Hepatocyte (in vitro differentiated cells): Measurements from ENCODE around the gene AK3. TPM values are rescaled to one million over a fixed set of nuclear protein-coding genes. Genes with fewer than 3 reads are reported as not detected.
"Not testable (repeated sequence)": the region's sequence is repeated elsewhere in the genome, so short reads cannot be mapped to it uniquely, and the experiment has no call there.

Source experiments
- DNase-seq: peaks from one replicate; pipeline ENCODE4 v3.0.0-alpha.2; 2016; ENCODE audit warnings: low spot score
- H2AFZ ChIP-seq: fragments of 200-600 bp; sonication (generic); 2 replicates; pipeline ENCODE4 v1.6.0; 2016; ENCODE audit warnings: antibody characterized with exemption, mild to moderate bottlenecking
- H3K27ac ChIP-seq: fragments of 200-600 bp; sonication (generic); 2 replicates; pipeline ENCODE4 v1.5.1; 2016; ENCODE audit warnings: mild to moderate bottlenecking
- H3K27me3 ChIP-seq: fragments of 200-600 bp; sonication (generic); 2 replicates; pipeline ENCODE4 v1.6.1; 2016
- H3K36me3 ChIP-seq: fragments of 200-600 bp; sonication (generic); replicated peaks from 2 replicates; pipeline ENCODE4 v1.5.1; 2016; ENCODE audit warnings: low read depth; ENCODE audit not compliant: insufficient read depth
- H3K4me1 ChIP-seq: fragments of 200-600 bp; sonication (generic); 2 replicates; pipeline ENCODE4 v1.5.1; 2016; ENCODE audit warnings: mild to moderate bottlenecking, moderate library complexity; ENCODE audit not compliant: insufficient read depth
- H3K4me2 ChIP-seq: fragments of 200-600 bp; sonication (generic); 2 replicates; pipeline ENCODE4 v1.6.0; 2016
- H3K4me3 ChIP-seq: fragments of 200-600 bp; sonication (generic); 2 replicates; pipeline ENCODE4 v1.5.1; 2016; ENCODE audit warnings: mild to moderate bottlenecking
- H3K79me2 ChIP-seq: fragments of 200-600 bp; sonication (generic); 2 replicates; pipeline ENCODE4 v1.6.0; 2017; ENCODE audit warnings: mild to moderate bottlenecking
- H3K9me2 ChIP-seq: fragments of 200-600 bp; sonication (generic); replicated peaks from 2 replicates; pipeline ENCODE4 v1.6.0; 2017; ENCODE audit warnings: mild to moderate bottlenecking; ENCODE audit not compliant: insufficient read depth
- H3K9me3 ChIP-seq: fragments of 200-600 bp; sonication (generic); 2 replicates; pipeline ENCODE4 v1.5.1; 2016; ENCODE audit warnings: low read depth, mild to moderate bottlenecking
- H4K20me1 ChIP-seq: fragments of 200-600 bp; sonication (generic); 2 replicates; pipeline ENCODE4 v1.6.0; 2016; ENCODE audit warnings: mild to moderate bottlenecking; ENCODE audit not compliant: insufficient read depth, poor library complexity, severe bottlenecking
- EZH2 ChIP-seq: fragments of 200-600 bp; sonication (generic); IDR thresholded peaks from 2 replicates; pipeline ENCODE4 v1.6.1; 2016; ENCODE audit warnings: antibody characterized with exemption, mild to moderate bottlenecking, borderline replicate concordance
- EZH2phosphoT487 ChIP-seq: fragments of 200-600 bp; sonication (generic); IDR thresholded peaks from one replicate; pipeline ENCODE4 v1.6.1; 2018; ENCODE audit warnings: antibody characterized with exemption, mild to moderate bottlenecking, low read depth, moderate library complexity; ENCODE audit not compliant: unreplicated experiment, severe bottlenecking
- WGBS: methylation state at CpG from one replicate; pipeline ENCODE4 v1.1.6; 2016; ENCODE audit warnings: low lambda C conversion rate; ENCODE audit errors: missing lambda C conversion rate; 5-methylcytosine and 5-hydroxymethylcytosine counted together
- polyA plus RNA-seq: library from polyadenylated mRNA; unstranded; fragments of >200 nt; fragmentation: Nextera tagmentation; extraction: Ambion mirVana; gene quantifications from 2 replicates; pipeline ENCODE4 v1.2.1, GENCODE V29; 2016
- total RNA-seq: library from RNA; depleted of rRNA; stranded (reverse); fragments of >200 nt; gene quantifications from 2 replicates; pipeline ENCODE4 v1.2.3, GENCODE V29; 2014
- TF ChIP-seq, protein P1 (sequence below): fragments of 200-600 bp; sonication (generic); IDR thresholded peaks from 2 replicates; pipeline ENCODE4 v1.5.1; 2016; ENCODE audit warnings: antibody characterized with exemption, mild to moderate bottlenecking; ENCODE audit not compliant: poor library complexity

AK3 gene
- total and polyA plus RNA-seq, 2 experiments from 2014 or later, result 102 to 141 TPM

DNA sequence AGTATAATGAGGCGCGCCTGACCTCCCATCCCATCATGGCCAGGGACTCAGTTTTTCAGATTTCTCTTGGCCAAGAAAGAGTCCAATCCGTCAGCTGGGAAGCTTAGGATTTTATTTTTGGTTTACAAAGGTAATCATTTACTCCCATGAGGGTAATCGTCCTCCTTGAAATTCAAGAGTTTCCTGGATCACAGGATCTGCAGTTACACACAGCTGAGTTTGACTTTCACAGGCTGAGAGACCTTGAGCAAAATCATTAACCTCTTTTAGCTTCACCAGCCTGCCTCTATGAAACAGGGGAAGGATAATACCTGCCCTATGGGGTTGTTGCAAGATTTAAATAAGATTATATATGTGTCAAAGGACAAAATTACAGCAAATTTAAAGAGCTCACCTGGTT is 15.4 kb upstream of the AK3 start:
- Histone ChIP-seq H3K9me3 (no peaks in the 10 kb centered on the region), H3K4me1 (no peaks in the 10 kb centered on the region), H3K4me3 (no peak overlapping the region), H4K20me1 (no peaks in the 10 kb centered on the region), H3K79me2 (no peaks in the 10 kb centered on the region), H3K9me2 (no peaks in the 10 kb centered on the region), H3K27me3 (no peaks in the 10 kb centered on the region), H3K4me2 (no peak overlapping the region), H3K27ac (no peak overlapping the region), H3K36me3 (no peaks in the 10 kb centered on the region), H2AFZ (peak overlapping the region; percentile 45)
- TF ChIP-seq, protein P1, sequence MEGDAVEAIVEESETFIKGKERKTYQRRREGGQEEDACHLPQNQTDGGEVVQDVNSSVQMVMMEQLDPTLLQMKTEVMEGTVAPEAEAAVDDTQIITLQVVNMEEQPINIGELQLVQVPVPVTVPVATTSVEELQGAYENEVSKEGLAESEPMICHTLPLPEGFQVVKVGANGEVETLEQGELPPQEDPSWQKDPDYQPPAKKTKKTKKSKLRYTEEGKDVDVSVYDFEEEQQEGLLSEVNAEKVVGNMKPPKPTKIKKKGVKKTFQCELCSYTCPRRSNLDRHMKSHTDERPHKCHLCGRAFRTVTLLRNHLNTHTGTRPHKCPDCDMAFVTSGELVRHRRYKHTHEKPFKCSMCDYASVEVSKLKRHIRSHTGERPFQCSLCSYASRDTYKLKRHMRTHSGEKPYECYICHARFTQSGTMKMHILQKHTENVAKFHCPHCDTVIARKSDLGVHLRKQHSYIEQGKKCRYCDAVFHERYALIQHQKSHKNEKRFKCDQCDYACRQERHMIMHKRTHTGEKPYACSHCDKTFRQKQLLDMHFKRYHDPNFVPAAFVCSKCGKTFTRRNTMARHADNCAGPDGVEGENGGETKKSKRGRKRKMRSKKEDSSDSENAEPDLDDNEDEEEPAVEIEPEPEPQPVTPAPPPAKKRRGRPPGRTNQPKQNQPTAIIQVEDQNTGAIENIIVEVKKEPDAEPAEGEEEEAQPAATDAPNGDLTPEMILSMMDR, result no peak
- TF ChIP-seq EZH2 (no peak), EZH2phosphoT487 (no peak)
- WGBS, result 70% methylated on average over 4 of the region's 4 CpGs
- no peak for DNase-seq

DNA sequence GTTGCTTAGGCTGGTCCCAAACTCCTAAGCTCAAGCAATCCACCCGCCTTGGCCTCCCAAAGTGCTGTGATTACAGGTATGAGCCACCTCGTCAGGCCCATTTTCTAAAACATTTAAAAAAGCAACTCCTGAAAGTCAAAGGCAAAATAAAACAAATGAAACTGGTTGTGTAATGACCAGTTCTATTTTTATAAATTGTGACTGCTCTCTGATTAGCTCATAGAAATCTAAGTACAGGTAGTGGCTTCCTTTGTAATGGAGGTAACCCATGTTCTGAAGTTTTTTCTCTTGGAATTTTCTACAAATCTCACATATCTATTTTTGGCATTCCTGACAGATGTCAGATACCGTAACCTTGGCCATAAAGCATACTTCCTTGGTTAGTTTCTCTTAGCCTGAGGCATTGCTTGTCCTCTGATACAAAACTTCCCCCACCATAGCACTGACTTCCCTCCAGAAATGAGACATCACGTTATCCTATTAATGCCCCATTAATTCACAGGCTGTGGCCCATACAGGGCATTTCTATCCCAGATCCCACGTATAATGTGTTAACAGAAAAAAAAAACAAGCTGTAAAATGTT is 14.1 kb upstream of the AK3 start:
- no peak overlapping the region for H3K27ac ChIP-seq
- no peak for DNase-seq
- H3K4me1 ChIP-seq, result no peaks in the 10 kb centered on the region
- WGBS, result 62% methylated on average over 5 of the region's 5 CpGs
- H4K20me1 ChIP-seq, result no peaks in the 10 kb centered on the region
- TF ChIP-seq EZH2phosphoT487 (no peak), EZH2 (no peak)
- TF ChIP-seq, protein P1, result no peak
- no peak overlapping the region for H3K4me3 ChIP-seq
- H3K9me3 ChIP-seq, result no peaks in the 10 kb centered on the region
- no peaks in the 10 kb centered on the region for H3K9me2 ChIP-seq
- H3K36me3 ChIP-seq, result no peaks in the 10 kb centered on the region
- H3K27me3 ChIP-seq, result no peaks in the 10 kb centered on the region
- no peak overlapping the region for H2AFZ ChIP-seq
- no peaks in the 10 kb centered on the region for H3K79me2 ChIP-seq
- no peak overlapping the region for H3K4me2 ChIP-seq

DNA sequence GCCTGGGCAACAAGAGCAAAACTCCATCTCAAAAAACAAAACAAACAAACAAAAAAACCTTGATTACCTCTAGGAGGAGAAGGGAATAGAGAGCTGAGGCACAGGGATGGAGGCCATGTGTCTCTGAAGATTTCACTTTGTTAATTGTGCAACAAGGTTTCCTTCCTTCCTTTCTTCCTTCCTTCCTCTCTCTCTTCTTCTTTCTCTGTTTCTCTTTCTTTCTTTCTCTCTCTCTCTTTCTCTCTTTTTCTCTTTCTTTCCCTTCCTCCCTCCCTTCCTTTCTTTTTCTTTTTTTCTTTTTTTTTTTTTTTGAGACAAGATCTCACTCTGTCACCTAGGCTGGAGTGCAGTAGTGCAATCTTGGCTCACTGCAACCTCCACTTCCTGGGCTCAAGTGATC is 13.5 kb upstream of the AK3 start:
- not testable (repeated sequence) for H3K4me2 ChIP-seq, H4K20me1 ChIP-seq, H3K9me2 ChIP-seq, H3K27ac ChIP-seq, H3K27me3 ChIP-seq, H3K4me1 ChIP-seq, H3K79me2 ChIP-seq, DNase-seq, H3K36me3 ChIP-seq, H3K9me3 ChIP-seq, H2AFZ ChIP-seq, H3K4me3 ChIP-seq

DNA sequence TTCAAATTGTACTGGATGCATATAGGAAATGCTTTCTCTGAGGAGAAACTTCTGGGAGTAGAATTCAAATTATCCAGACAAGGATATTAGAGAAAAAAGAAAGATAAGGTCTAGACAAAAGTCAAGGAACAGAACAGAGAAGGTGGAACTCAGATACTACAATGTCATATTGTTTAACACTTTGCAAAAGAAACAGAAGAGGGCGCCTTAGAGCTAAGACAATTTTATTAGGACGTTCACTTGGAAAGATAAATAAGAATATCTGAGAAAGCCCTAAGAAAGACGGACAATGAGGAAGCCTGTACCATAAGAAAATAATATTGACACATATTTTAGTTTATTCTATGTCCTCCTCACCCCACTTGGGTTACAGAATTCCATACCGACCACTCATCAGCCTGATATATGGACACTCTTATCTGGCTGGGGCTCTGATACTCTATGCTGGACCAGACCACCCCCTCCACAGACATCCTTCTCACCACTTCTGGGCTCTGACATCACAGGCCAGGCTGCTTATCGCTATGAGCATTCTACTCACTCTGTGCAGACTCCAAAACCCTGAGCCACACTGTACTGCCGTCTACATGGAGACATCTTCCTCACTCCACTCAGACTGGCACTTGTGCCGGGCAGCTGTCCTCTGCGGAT is 9.1 kb upstream of the AK3 start:
- H3K4me2 ChIP-seq, result no peak overlapping the region
- H3K27me3 ChIP-seq, result no peaks in the 10 kb centered on the region
- H3K36me3 ChIP-seq, result no peaks in the 10 kb centered on the region
- 39% methylated on average over 8 of the region's 8 CpGs for WGBS
- no peaks in the 10 kb centered on the region for H3K9me2 ChIP-seq
- no peaks in the 10 kb centered on the region for H3K4me1 ChIP-seq
- H3K27ac ChIP-seq, result no peak overlapping the region
- no peaks in the 10 kb centered on the region for H4K20me1 ChIP-seq
- TF ChIP-seq EZH2phosphoT487, result no peak
- TF ChIP-seq, protein P1, result peak; percentile 57
- no peak overlapping the region for H2AFZ ChIP-seq
- H3K4me3 ChIP-seq, result no peak overlapping the region
- DNase-seq, result peak; percentile 58
- H3K79me2 ChIP-seq, result no peaks in the 10 kb centered on the region
- H3K9me3 ChIP-seq, result no peaks in the 10 kb centered on the region
